Activated CD4-positive, alpha-beta T cell treated with anti-CD3 and anti-CD28 coated beads, Interleukin-2, amount 50 U/mL, for 24 hours (primary cell): ENCODE measurements around the gene TTC27.
"Not testable (repeated sequence)": the region's sequence is repeated elsewhere in the genome, so short reads cannot be mapped to it uniquely, and the experiment has no call there.

ENCODE experiments used
- DNase-seq, 2 donors: peaks; one replicate each; pipeline ENCODE4 v3.0.0-alpha.2; 2020; ENCODE audit warnings: low read depth in 1 of 2, low spot score in 1 of 2

TTC27 gene

DNA sequence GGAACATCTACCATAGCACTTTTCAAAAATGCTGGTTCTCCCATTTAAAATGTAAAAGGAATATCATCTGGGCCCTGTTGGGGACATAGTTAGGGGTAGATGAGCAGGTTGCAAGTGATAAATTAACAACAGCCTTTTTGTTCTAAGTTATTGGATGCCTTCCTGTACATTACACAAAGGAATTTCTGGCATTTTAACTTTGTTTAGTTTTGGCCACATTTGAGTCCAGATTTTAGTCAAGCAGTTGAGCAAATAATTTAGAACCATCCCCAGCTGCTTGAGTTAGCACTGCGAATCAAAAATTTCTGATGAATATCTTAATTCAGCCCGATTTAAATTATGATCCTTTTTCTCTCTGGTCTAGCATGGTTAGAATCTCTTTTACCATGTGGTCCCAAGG lies 124.4 kb downstream of the TTC27 start:
- DNase-seq = no peak

- no peak for DNase-seq
Observed at GRCh38 chr2:32752952-32753351, 125.1 kb downstream of the TTC27 start.

- not testable (repeated sequence) for DNase-seq
Observed at GRCh38 chr2:32754676-32755075, 126.8 kb downstream of the TTC27 start.

DNA sequence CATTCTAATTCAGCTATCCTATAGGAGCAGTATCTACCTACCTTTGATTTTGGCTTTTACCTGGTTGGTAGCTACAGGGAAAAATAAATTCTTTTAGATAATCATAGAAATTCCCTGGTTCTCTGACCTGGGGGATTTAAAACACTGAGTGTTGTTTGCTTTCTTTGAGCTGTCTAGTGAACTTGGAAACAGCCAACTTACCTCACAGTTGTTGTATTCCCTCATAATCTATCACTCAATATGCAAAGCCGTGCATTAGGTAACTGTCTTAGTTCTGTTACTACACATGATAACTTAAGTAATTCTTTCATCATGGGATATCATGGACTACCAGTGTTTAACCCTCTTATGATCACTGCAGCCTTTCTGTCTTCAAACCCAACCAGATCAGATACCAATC lies 127.8 kb downstream of the TTC27 start:
- no peak for DNase-seq

- no peak for DNase-seq
Observed at GRCh38 chr2:32756074-32756727, 128.4 kb downstream of the TTC27 start.

- DNase-seq = no peak
Observed at GRCh38 chr2:32758232-32758631, 130.4 kb downstream of the TTC27 start.

GRCh38 chr2:32760628-32761027 lies 132.8 kb downstream of the TTC27 start:
- no peak for DNase-seq

DNA sequence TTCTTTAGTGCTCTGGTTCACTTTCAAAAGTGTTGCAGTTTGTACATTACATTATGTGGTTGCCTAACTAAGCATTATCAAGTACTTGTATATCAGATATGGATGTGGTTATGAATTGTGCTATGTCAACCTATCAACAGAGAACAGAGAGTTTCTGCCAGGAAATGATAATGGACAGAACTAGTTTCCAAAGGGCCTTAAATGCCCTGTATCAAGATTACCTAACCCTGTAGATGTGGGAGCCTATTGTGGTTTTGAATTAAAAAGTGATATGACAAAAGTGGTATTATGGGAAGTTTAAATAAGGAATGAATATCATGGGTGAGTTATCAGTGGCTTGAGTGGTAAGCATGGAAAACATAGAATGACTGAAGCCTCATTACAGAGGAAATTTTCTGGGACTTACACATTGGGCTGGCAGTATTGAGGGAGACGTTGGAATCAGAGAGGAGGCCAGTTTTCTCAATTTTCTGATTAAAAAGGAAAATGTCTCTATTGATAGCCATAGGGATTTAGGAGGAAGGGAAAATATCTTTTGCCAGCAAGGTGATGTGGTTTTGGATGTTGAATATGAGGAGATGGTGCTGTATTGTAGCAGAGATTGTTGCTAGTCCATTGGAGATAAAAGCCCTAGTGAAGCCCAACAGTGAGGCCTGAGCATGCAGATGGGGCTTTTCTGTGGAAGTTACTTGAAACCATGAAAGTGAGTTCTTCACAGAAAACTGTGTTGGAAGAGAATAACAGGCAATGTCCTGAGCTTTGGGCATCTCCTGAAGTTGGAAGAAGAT lies 140.7 kb downstream of the TTC27 start:
- DNase-seq = no peak

DNA sequence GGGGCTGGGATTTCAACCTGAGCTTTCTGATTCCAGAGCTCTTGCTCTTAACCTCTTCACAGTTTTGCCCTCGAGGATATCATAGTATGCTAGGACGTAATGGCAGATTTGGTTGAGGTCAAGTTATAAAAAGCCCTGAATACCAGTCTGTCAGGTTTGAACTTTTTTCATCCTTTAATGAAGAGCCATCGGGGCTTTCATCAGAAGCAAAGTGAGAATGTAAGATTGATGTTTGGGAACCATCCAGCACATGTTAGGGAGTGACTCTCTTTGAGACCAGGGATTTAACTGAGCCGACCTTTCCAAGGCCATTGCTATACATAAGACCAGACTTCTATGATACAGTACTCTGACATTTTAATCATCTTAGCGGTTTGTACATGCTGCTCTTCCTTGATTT lies 142.5 kb downstream of the TTC27 start:
- no peak for DNase-seq

- no peak for DNase-seq
Observed at GRCh38 chr2:32772638-32773447, 145.0 kb downstream of the TTC27 start.

DNA sequence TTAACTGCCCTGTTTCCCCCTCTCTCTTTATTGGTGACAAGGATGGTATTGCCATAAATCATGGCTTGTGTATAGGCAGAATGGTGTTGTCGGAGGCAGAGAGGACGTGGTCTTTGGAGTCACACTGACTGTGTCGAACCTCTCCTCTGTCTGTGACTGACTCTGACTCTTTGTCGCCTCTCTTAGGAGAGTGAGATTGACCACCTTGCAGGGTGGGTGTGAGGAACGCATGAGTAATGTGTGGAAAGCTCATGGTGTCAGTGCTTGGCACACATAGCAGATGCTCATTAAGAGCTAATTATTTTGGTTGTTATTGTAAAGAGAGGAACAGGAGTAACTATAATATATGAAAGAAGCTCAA lies 145.6 kb downstream of the TTC27 start:
- no peak for DNase-seq

DNA sequence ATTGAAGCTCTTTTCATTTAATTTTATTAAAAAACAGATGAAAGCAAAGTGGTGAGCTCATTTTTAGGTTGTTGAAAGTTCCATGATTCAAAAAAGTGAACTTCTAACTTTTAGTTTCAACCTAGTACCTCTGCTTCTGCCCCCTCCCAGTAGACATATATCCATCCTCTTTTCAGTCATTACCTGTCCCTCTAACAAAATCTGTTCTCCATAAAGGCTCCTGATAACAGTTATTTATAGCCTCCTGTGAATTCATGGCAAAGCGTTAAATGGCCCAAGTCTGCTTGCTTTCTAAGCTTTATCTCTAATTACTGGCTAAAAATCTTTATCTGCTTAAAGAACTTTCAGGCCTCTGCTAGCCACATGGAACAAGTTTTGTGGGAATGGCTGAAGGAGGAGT lies 148.1 kb downstream of the TTC27 start:
- no peak for DNase-seq

DNA sequence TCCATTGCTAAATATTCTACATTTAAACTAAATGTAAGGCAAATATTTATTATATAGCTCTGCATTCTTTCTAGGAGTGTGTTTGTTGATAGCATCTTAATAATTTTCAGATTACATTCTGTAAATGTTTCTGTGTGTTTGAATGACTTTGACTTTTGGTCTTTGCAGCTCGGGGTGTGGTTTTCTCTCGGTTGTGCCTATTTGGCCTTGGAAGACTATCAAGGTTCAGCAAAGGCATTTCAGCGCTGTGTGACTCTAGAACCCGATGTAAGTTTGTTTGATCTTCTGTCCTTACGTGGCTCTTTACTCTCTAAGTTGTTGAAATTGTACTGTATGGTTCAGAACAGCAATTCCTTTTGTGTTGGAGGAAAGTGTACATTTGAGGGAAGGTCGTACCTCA lies 149.9 kb downstream of the TTC27 start:
- no peak for DNase-seq

- no peak for DNase-seq
Observed at GRCh38 chr2:32780961-32781360, 153.1 kb downstream of the TTC27 start.

- no peak for DNase-seq
Observed at GRCh38 chr2:32783469-32783868, 155.6 kb downstream of the TTC27 start.

GRCh38 chr2:32783933-32784332 lies 156.1 kb downstream of the TTC27 start:
- no peak for DNase-seq

DNA sequence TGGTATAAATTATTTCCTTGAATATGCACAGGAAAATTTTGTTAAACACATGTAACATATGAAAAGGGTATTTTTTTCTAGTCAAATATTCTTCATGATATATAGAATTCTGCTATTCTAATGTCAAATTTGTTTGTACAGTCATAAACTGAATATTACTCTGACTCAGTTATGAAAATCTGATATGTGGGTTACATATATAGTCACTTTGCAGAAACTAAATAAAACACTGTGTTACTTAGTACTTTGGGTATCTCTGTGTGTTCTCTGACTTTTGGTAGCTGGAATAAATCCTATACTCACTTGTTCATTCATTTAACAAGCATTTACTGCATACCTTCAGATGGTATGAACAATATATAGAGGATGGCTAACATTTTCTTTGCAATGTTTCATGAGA lies 159.4 kb downstream of the TTC27 start:
- DNase-seq = no peak

GRCh38 chr2:32788114-32788513 lies 160.3 kb downstream of the TTC27 start:
- DNase-seq = no peak

DNA sequence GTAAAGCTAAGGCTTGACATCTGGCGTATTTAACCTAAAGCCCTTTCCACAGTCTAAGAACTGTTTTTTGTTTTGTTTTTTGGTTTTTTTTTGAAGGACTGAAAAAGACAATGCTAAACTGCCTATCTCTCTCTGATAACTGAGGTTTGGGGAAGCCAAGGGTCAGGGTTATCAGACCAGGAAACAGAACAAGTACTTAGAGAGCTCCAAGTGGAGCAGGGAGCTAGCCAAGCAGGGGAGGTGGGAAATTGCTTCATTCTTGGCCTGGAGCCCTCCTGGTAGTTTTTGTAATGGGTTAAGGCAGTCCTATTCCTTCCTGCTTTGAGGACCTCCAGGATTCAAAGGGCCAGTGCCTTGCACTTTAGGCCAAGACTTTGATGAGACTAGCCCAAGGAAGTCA lies 164.6 kb downstream of the TTC27 start:
- no peak for DNase-seq

- no peak for DNase-seq
Observed at GRCh38 chr2:32798829-32799228, 171.0 kb downstream of the TTC27 start.

DNA sequence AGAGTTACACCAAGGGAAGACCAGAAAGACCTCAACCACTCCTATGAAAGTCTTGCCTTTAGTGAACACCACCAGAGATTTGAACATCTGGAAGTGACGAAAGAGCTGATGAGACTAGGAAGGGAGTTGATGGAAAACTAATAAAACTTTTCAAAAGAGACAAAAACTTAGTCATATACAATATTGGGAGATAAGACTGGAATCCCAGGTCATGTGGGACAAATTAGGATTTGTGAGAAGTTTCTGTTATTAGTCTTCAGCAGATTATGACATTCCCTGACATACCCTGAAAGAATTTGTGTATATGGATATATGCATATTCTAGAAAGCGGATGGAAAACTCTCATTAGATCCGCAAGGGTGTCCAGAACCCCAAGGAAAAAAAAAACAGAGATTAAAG lies 173.9 kb downstream of the TTC27 start:
- no peak for DNase-seq

DNA sequence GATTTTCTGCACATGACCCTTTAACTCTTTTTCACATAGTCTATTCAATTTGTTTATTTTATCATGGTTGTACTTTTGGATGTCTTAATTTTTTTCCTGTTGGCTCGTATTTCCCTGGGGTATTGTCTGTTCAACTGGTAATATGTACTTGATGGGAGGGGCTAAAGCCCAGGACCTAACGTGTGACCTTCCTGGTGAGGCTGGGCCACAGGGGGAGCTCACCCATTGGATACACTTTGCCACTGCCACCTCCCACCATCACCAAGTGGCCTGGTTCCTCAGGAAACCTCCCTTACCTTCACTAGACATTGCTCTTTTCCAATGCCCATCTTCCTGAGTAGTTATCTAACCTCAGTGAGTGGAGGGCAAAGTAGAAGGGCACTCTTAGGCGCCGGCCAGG lies 175.0 kb downstream of the TTC27 start:
- DNase-seq = no peak
